ENCODE measurements around the gene LLGL1. TPM values are rescaled to one million over a fixed set of nuclear protein-coding genes. Genes with fewer than 3 reads are reported as not detected.

LLGL1 gene
- total RNA-seq, 1 donor from 2014 or later = 25.3 TPM

DNA sequence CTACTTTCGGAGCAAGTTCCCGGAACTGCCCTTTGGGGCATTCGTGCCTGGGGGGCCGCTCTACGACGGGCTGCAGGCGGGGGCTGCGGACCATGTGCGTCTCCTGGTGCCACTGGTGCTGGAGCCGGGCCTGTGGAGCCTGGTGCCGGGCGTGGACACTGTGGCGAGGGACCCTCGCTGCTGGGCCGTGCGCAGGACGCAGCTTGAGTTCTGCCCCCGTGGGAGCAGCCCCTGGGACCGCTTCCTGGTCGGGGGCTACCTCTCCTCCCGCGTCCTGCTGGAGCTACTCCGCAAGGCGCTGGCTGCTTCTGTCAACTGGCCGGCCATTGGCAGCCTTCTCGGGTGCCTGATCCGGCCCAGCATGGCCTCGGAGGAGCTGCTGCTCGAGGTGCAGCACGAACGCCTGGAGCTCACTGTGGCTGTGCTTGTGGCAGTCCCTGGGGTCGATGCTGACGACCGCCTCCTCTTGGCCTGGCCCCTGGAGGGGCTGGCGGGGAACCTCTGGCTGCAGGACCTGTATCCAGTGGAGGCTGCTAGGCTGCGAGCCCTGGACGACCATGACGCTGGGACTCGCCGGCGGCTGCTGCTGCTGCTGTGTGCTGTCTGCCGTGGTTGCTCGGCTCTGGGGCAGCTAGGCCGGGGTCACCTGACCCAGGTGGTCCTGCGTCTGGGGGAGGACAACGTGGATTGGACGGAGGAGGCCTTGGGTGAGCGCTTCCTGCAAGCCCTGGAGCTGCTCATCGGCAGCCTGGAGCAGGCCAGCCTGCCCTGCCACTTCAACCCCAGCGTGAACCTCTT lies 38.6 kb downstream of the LLGL1 start:
- Histone ChIP-seq H3K9me3 (no peaks in the 10 kb centered on the region), H3K4me1 (peaks cover 7 to 29% of the 10 kb centered on the region in 2 donors), H3K27ac (no peak overlapping the region), H3K36me3 (peaks cover 29 to 37% of the 10 kb centered on the region in 2 donors), H3K27me3 (no peaks in the 10 kb centered on the region), H3K4me3 (no peak overlapping the region)
- TF ChIP-seq, protein P1, sequence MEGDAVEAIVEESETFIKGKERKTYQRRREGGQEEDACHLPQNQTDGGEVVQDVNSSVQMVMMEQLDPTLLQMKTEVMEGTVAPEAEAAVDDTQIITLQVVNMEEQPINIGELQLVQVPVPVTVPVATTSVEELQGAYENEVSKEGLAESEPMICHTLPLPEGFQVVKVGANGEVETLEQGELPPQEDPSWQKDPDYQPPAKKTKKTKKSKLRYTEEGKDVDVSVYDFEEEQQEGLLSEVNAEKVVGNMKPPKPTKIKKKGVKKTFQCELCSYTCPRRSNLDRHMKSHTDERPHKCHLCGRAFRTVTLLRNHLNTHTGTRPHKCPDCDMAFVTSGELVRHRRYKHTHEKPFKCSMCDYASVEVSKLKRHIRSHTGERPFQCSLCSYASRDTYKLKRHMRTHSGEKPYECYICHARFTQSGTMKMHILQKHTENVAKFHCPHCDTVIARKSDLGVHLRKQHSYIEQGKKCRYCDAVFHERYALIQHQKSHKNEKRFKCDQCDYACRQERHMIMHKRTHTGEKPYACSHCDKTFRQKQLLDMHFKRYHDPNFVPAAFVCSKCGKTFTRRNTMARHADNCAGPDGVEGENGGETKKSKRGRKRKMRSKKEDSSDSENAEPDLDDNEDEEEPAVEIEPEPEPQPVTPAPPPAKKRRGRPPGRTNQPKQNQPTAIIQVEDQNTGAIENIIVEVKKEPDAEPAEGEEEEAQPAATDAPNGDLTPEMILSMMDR (IDR thresholded peaks at IDR 0.05) = no peak
- intact Hi-C loops (cut with DNase I) = no loop called here
- DNase-seq (ENCODE audit: low spot score in 2 of 2) = no peak

DNA sequence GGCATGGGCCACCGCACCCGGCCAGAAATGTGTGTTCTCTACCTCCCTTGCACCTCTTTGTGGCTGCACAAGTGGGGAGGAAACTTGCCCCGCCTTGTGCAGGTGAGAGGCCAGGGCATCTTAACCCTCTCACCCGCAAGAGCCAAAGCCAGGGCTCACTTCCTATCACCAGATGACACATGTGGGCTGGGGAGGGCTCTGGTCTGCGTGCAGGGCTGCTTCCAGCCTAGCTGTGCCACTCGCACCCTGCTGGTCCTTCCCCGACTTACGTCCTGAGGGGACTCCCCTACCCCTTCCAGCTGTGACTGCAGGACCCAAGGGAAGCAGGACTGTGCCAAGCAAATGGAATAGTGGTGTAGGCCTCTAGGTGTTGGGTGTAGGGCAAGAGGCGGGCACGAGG lies 41.9 kb downstream of the LLGL1 start:
- Histone ChIP-seq H3K4me3 (no peak overlapping the region), H3K36me3 (peaks cover 29 to 37% of the 10 kb centered on the region in 2 donors), H3K27me3 (no peaks in the 10 kb centered on the region), H3K4me1 (peaks cover 0 to 8% of the 10 kb centered on the region in 2 donors), H3K9me3 (no peaks in the 10 kb centered on the region), H3K27ac (no peak overlapping the region)
- no peak for DNase-seq (ENCODE audit: low spot score in 2 of 2)
- TF ChIP-seq, protein P1 (IDR thresholded peaks at IDR 0.05) = no peak
- intact Hi-C loops (cut with DNase I) = loop anchor here (5.0 kb wide), 1 partner anchor 45 kb away; the partner anchor contains the start of gene TOP3A

GRCh38 chr17:18267927-18268711 lies 42.7 kb downstream of the LLGL1 start:
- Histone ChIP-seq H3K36me3 (peaks cover 25 to 34% of the 10 kb centered on the region in 2 donors), H3K4me1 (peaks cover 0 to under 1% of the 10 kb centered on the region in 2 donors), H3K27me3 (no peaks in the 10 kb centered on the region), H3K27ac (no peak overlapping the region), H3K9me3 (no peaks in the 10 kb centered on the region), H3K4me3 (no peak overlapping the region)
- TF ChIP-seq, protein P1 (IDR thresholded peaks at IDR 0.05) = no peak
- no peak for DNase-seq (ENCODE audit: low spot score in 2 of 2)
- intact Hi-C loops (cut with DNase I) = loop anchor here (5.0 kb wide), 1 partner anchor 44 kb away; the partner anchor contains the start of gene TOP3A

DNA sequence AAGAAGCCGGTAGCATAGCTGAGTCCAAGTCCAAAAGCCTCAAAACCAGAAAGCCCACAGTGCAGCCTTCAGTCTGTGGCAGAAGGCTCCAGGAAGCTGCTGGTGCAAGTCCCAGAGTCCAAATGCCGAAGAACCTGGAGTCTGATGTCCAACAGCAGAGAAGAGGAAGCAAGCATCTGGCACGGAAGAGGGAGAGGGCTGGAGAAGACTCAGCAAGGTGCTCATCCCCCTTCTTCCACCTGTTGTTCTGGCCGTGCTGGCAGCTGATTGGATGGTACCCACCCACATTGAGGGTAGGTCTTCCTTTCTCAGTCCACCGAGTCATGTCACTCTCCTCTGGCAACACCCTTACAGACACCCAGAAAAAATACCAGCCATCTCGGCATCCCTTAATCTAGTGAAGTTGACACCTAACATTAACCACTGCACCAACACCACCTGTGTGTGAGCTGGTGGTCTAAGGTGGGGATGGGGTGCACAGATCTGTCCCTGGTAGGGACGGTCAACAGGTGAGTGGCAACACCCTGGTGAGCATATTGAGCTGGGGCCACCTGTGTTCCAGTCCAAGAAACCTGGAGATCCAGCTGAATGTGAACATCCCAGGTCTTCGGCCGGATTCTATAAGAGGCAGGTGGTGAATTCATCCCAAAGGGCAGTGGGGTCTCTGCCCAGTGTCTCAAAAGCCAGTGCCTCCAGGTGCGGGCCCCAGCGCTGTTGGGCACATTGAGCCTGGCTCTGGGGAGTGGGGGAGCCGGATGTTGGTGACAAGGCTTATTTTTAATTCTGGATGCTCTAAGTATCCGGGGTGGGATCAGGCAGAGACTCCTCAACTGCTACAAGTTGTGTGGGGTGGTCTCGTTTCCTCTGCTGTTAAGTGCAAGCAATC lies 44.9 kb downstream of the LLGL1 start:
- Histone ChIP-seq H3K27me3 (no peaks in the 10 kb centered on the region), H3K27ac (no peak overlapping the region), H3K4me3 (no peak overlapping the region), H3K36me3 (peaks cover 18 to 31% of the 10 kb centered on the region in 2 donors), H3K9me3 (no peaks in the 10 kb centered on the region), H3K4me1 (no peaks in the 10 kb centered on the region)
- TF ChIP-seq, protein P1 (IDR thresholded peaks at IDR 0.05) = no peak
- DNase-seq (ENCODE audit: low spot score in 2 of 2) = no peak
- intact Hi-C loops (cut with DNase I) = no loop called here

DNA sequence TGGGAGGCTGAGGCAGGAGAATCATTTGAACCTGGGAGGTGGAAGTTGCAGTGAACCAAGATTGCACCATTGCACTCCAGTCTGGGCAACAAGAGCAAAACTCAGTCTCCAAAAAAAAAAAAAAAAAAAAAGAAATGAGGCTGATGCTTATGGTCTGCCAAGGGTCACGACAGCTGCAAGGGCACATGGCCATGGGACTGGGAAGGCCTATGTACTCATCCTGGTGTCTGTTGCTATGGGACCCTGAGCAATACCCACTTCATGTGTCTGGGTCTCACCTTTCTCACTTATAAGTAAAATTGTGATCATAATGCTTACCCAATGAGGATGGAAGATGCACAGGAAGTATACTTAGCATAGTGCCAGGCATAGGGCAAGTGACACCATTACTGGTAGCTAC lies 51.6 kb downstream of the LLGL1 start:
- H3K27ac ChIP-seq = no peak overlapping the region
- no peaks in the 10 kb centered on the region for H3K27me3 ChIP-seq
- no peaks in the 10 kb centered on the region for H3K9me3 ChIP-seq
- intact Hi-C loops (cut with DNase I) = no loop called here
- DNase-seq (ENCODE audit: low spot score in 2 of 2) = no peak
- TF ChIP-seq, protein P1 (IDR thresholded peaks at IDR 0.05) = no peak
- no peaks in the 10 kb centered on the region for H3K4me1 ChIP-seq
- peaks cover 58 to 82% of the 10 kb centered on the region in 2 donors for H3K36me3 ChIP-seq
- H3K4me3 ChIP-seq = no peak overlapping the region
